Body of pancreas (tissue), 4 donors: ENCODE measurements around the gene MAD1L1. TPM values are rescaled to one million over a fixed set of nuclear protein-coding genes. Genes with fewer than 3 reads are reported as not detected.

Source experiments
- ATAC-seq: fragments of 150-250 bp; one replicate; pipeline ENCODE4 v1.9.1; 2016
- DNase-seq, 4 donors: peaks; one replicate each; pipeline ENCODE4 v3.0.0-alpha.2; 2019
- H3K27ac ChIP-seq, 4 donors: fragments of 200-600 bp; sonication (generic); 1 replicate in 3 of 4; 2 replicates in 1 of 4; pipeline versions ENCODE4 v1.5.1 to v1.6.1; 2016 to 2019; ENCODE audit warnings: mild to moderate bottlenecking in 1 of 4, mixed read lengths in 1 of 4, moderate library complexity in 1 of 4
- H3K27me3 ChIP-seq, 2 donors: fragments of 200-600 bp; sonication (generic); one replicate each; pipeline ENCODE4 v1.6.0; 2016; ENCODE audit warnings: mild to moderate bottlenecking in 1 of 2
- H3K36me3 ChIP-seq, 2 donors: fragments of 200-600 bp; sonication (generic); replicated peaks in 1 of 2; 2 replicates each; pipeline ENCODE4 v1.5.1; 2016; ENCODE audit warnings: low read depth in 2 of 2; ENCODE audit not compliant: insufficient read depth in 1 of 2
- H3K4me1 ChIP-seq: fragments of 200-600 bp; sonication (generic); one replicate; pipeline ENCODE4 v1.6.0; 2016
- H3K4me3 ChIP-seq, 2 donors: fragments of 200-600 bp; sonication (generic); 1 replicate in 1 of 2; 2 replicates in 1 of 2; pipeline ENCODE4 v1.5.1; 2016 to 2019
- H3K9me3 ChIP-seq, 3 donors: fragments of 200-600 bp; sonication (generic); 1 replicate in 2 of 3; 2 replicates in 1 of 3; pipeline ENCODE4 v1.5.1; 2016
- CTCF ChIP-seq, 7 experiments: fragments of 450-650 bp in 4 of 7; fragments of 200-600 bp in 3 of 7; sonication (generic) in 3 of 7; IDR thresholded peaks; one replicate each; pipeline ENCODE4 v1.5.1; 2016 to 2019; ENCODE audit warnings: antibody characterized with exemption in 7 of 7
- POLR2A ChIP-seq, 3 donors: fragments of 450-650 bp; IDR thresholded peaks; one replicate each; pipeline ENCODE4 v1.6.1; 2016; ENCODE audit warnings: antibody characterized with exemption in 3 of 3, mild to moderate bottlenecking in 2 of 3
- WGBS, 2 donors: methylation state at CpG; one replicate each; pipeline ENCODE4 v1.1.5; 2017; 5-methylcytosine and 5-hydroxymethylcytosine counted together
- intact Hi-C: fragments of 100-400 bp; cut with DNase I; formaldehyde crosslinking; loops from one replicate; pipeline ENCODE4 v1.15.1; 2023
- total RNA-seq, 2 donors: library from RNA; depleted of rRNA; stranded (reverse); fragments of >200 nt; gene quantifications; one replicate each; pipeline ENCODE4 v1.1.0, GENCODE V29; 2016

The MAD1L1 gene
- total RNA-seq, 2 donors from 2014 or later: 14.0 to 66.9 TPM

GRCh38 chr7:2173189-2173827, 59.4 kb downstream of the MAD1L1 start:
- Histone ChIP-seq H3K4me1 (peaks cover 9% of the 10 kb centered on the region), H3K9me3 (no peaks in the 10 kb centered on the region), H3K36me3 (no peaks in the 10 kb centered on the region), H3K27me3 (no peaks in the 10 kb centered on the region), H3K4me3 (no peak overlapping the region), H3K27ac (no peak overlapping the region)
- 75 to 81% methylated on average over 15 of the region's 15 CpGs for WGBS, 2 donors
- ATAC-seq (no peak), DNase-seq (no peak)
- no peak for TF ChIP-seq CTCF (IDR thresholded peaks at IDR 0.05)
- no peak for TF ChIP-seq POLR2A (IDR thresholded peaks at IDR 0.05)
- intact Hi-C loops: no loop called here

- no peak for ATAC-seq
- intact Hi-C loops: no loop called here
- Histone ChIP-seq H3K4me3 (no peak overlapping the region), H3K9me3 (no peaks in the 10 kb centered on the region), H3K36me3 (no peaks in the 10 kb centered on the region), H3K4me1 (peaks cover 9% of the 10 kb centered on the region), H3K27ac (no peak overlapping the region), H3K27me3 (no peaks in the 10 kb centered on the region)
- DNase-seq: peak; percentile 34 to 84 (median 63)
- TF ChIP-seq POLR2A (IDR thresholded peaks at IDR 0.05) (no peak), CTCF (IDR thresholded peaks at IDR 0.05) (no peak)
- 74 to 85% methylated on average over 27 to 36 of the region's 39 CpGs for WGBS, 2 donors
These were observed 60.2 kb downstream of the MAD1L1 start for GRCh38 chr7:2172311-2173188.

GRCh38 chr7:2171855-2172254, 60.9 kb downstream of the MAD1L1 start:
- 90 to 98% methylated on average over 5 to 6 of the region's 6 CpGs for WGBS, 2 donors
- Histone ChIP-seq H3K4me1 (peaks cover 9% of the 10 kb centered on the region), H3K9me3 (no peaks in the 10 kb centered on the region), H3K27ac (no peak overlapping the region), H3K27me3 (no peaks in the 10 kb centered on the region), H3K36me3 (no peaks in the 10 kb centered on the region), H3K4me3 (no peak overlapping the region)
- intact Hi-C loops: no loop called here
- no peak for DNase-seq
- TF ChIP-seq POLR2A (IDR thresholded peaks at IDR 0.05) (no peak), CTCF (IDR thresholded peaks at IDR 0.05) (no peak)
- ATAC-seq: no peak

- ATAC-seq (no peak), DNase-seq (no peak)
- no peaks in the 10 kb centered on the region for H3K27me3 ChIP-seq
- no peak overlapping the region for H3K27ac ChIP-seq
- H3K4me3 ChIP-seq: no peak overlapping the region
- intact Hi-C loops: no loop called here
- no peaks in the 10 kb centered on the region for H3K36me3 ChIP-seq
- WGBS, 2 donors: 86 to 88% methylated on average over 24 to 26 of the region's 26 CpGs
- no peak for TF ChIP-seq CTCF (IDR thresholded peaks at IDR 0.05)
- H3K9me3 ChIP-seq: no peaks in the 10 kb centered on the region
- peaks cover 9% of the 10 kb centered on the region for H3K4me1 ChIP-seq
These were observed 61.9 kb downstream of the MAD1L1 start for GRCh38 chr7:2170576-2171521.
